Activated T-cell treated with anti-CD3 and anti-CD28 coated beads for 1 hour (primary cell): ENCODE measurements around the gene ERGIC3.
"Not testable (repeated sequence)": the region's sequence is repeated elsewhere in the genome, so short reads cannot be mapped to it uniquely, and the experiment has no call there.

Source experiments
- DNase-seq: peaks from one replicate; pipeline ENCODE4 v3.0.0-alpha.2; 2020; ENCODE audit warnings: low read depth

Gene ERGIC3

DNA sequence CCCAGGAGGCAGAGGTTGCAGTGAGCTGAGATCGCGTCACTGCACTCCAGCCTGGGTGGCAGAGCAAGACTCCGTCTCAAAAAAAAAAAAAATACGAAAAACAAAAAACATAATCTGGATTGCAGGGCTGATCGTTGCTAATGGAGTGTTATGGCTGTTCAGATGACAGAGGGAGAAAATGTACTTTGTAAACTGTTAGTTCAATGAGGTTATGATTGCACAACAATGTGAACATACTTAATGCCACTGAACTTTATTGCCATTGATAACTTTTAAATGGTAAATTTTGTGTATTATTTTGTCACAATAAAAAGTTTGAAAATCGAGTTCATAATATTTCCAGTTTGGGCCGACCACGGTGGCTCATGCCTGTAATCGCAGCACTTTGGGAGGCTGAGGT lies 22.9 kb upstream of the ERGIC3 start:
- no peak for DNase-seq

DNA sequence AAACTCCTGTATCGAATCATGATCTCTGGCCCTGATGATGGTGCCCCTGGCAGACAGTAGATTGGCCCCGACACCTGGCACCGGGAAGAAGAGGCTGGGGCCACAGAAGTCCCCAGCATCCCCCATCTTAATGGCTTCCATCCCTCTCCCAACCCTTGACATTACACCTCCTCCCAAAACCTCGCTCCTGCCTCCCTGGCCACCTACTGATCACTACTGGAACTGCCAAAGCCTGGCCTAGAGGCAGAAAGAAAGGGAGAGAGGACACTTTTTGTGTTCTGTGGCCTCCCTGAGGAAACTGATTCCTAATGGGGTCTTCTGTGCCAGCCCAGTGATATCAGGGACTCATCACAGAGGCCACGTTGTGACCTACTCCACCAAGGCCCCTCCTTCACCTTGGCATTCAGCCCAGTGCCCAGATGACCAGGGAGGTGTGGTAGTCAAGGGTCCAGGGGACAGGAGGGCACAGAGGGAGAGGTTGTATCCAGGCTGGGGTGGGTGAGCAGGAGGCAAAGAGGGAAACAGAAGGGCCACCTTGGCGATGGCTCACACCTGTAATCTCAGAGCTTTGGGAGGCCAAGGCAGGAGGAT lies 18.5 kb upstream of the ERGIC3 start:
- no peak for DNase-seq

- no peak for DNase-seq
These were observed 16.2 kb upstream of the ERGIC3 start for GRCh38 chr20:35525639-35526038.

DNA sequence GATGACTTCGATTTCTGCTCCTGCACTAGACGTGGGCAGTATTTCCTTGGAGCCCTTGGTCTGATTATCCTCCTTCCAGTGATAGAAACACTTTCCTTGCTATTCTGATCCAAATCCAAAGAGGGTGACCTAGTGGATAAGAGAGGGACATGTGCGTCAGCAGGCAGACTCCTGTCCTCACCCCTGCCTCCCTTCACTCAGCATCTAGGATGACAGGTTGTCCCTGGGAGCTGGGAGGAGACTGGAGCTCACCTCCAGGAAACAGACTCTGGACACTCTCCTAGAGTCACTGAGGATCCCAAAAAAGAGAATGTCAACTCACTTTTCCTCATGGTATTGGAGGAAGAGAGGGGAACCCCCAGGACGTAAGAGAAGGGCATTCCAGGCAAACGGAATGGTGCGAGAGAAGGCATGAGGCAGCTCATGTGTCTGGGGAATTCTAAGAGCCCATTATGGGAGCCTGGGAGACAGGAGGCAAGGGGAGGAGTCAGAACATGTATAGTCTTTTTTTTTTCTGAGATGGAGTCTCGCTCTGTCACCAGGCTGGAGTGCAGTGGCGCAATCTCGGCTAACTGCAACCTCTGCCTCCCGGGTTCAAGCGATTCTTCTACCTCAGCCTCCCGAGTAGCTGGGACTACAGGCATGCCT lies 14.6 kb upstream of the ERGIC3 start:
- DNase-seq, result no peak

DNA sequence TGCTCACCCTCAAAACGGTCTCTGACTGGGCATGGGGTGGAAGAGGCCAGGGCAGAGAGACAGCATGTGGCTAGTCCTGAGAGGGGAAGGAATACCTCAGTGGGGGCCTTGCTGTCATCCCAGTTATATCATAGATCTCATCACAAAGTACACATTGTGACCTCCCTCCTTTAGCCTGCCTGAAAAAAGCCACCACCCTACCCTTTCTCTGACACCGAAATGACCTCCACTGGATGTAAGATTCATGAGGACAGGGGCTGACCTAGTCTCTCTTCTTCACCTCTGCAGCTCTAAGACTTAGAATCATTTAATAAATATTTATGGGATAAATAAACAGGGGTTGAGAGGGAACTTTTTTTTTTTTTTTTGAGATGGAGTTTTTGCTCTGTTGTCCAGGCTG lies 12.3 kb upstream of the ERGIC3 start, which contains the start of gene C20orf173:
Gene C20orf173 (minus strand): TSS at position 101 of the 400 bp plus-strand sequence. CDS start 279 bp downstream, outside the sequence.
- no peak for DNase-seq

DNA sequence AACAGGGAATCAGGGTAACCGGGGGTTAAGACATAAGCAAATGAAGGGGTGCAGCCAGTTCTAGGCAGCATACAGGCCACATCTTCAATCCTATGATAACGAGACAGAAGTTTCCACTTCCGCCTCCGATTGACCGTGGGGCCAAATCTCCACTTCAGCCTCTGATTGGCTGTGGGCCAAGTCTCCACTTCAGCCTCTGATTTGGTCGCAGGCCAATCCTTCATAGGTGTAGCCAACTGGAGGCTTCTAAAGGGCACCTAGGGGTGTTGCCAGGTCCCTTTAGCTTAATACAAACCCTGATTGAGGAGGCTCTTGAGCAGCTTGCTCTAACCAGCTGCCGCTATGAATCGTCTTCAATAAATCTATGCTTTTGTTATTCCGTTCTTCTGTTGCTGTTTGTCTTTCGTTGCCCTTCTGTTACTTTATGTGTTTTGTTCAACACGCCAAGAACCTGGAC lies 2.1 kb upstream of the ERGIC3 start:
- no peak for DNase-seq

DNA sequence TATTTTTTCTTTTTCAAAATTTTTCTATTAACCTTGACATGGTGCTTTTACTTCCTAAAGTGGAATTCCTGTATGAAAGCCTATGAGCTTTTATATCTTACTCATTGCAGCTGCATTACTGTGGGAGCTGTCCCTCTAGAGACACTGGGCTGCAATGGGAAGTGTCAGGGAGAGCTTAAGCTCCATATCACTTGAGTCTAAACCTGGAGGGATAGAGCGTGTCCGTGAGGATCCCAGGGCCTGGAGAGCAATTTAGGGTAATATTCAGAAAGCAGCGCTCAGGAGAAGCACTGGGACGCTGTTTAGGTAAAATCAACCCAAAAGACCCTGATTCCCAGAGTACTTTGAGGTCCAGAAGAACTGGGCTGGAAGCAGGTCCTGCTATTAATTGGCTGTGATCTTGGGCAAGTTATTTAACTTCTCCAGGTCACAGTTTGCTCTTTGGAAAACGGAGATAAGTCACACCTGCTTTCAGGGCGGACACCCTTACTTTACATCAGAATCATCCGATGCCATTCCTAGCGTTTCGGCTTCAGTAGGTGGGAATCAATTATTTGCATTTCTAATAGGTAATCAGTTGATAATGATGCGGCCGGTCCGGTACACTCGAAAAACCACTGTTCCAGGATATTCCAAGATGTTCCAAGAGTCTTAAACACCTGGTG lies 628 bp upstream of the ERGIC3 start:
- no peak for DNase-seq

- no peak for DNase-seq
These were observed 1.1 kb downstream of the ERGIC3 start for GRCh38 chr20:35542990-35543389.

GRCh38 chr20:35544436-35544835 lies 2.6 kb downstream of the ERGIC3 start:
- DNase-seq, result no peak

DNA sequence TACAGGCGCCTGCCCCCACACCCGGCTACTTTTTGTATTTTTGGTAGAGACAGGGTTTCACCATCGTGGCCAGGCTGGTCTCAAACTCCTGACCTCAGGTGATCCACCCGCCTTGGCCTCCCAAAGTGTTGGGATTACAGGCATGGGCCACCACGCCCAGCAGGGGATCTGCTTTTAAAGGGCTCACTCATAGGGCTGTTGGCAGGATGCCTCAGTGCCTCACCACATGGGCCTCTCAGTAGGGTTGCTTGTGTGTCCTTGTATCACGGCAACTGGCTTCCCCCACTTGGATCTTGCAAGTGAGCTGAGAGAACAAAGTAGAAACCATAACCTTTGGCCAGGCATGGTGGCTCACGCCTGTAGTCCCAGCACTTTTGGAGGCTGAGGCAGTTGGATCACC lies 3.1 kb downstream of the ERGIC3 start:
- DNase-seq, result not testable (repeated sequence)

- DNase-seq, result no peak
These were observed 4.2 kb downstream of the ERGIC3 start for GRCh38 chr20:35546127-35546526.

DNA sequence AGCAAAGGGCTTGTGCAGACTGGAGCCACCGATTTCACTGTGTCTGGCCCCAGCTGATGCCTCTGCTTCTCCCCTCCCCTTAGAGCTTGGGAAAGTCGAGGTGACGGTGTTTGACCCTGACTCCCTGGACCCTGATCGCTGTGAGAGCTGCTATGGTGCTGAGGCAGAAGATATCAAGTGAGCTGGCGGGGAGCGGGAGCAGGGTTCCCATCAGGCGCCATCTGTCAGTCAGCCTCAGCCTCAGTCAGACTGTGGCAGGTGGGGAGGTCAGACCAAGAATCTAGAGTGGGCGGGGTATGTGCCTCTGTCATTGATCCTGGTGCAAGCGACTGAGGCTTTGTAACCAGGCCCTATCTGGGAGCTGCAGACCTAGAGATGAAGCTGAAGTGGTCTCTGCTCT lies 5.5 kb downstream of the ERGIC3 start:
- no peak for DNase-seq

DNA sequence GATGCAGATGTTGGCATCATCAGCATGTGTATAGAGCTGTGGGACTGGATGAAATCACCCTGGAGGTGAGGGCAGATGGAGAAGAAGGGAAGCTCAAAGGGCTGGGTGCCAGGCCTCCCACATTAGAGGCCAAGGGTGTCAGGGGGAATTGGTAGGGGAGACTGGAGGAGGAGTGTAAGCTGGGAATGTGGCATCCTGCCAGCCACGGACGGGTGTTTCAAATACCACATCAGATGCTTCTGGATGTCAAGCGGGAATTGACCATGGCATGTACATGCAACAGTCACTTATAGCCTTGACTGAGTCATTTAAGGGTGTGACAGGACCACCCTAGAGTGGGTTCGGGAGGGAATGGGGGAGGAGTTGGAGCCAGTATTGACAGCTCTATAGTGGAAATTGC lies 9.6 kb downstream of the ERGIC3 start:
- DNase-seq, result no peak

- no peak for DNase-seq
These were observed 11.0 kb downstream of the ERGIC3 start for GRCh38 chr20:35552914-35553313.

- DNase-seq, result not testable (repeated sequence)
These were observed 13.6 kb downstream of the ERGIC3 start for GRCh38 chr20:35555461-35555860.

GRCh38 chr20:35555951-35556645 lies 14.2 kb downstream of the ERGIC3 start:
- no peak for DNase-seq

- DNase-seq, result no peak
These were observed 15.0 kb downstream of the ERGIC3 start for GRCh38 chr20:35556871-35557270.

- DNase-seq, result no peak
These were observed 16.6 kb downstream of the ERGIC3 start for GRCh38 chr20:35558451-35558850.

DNA sequence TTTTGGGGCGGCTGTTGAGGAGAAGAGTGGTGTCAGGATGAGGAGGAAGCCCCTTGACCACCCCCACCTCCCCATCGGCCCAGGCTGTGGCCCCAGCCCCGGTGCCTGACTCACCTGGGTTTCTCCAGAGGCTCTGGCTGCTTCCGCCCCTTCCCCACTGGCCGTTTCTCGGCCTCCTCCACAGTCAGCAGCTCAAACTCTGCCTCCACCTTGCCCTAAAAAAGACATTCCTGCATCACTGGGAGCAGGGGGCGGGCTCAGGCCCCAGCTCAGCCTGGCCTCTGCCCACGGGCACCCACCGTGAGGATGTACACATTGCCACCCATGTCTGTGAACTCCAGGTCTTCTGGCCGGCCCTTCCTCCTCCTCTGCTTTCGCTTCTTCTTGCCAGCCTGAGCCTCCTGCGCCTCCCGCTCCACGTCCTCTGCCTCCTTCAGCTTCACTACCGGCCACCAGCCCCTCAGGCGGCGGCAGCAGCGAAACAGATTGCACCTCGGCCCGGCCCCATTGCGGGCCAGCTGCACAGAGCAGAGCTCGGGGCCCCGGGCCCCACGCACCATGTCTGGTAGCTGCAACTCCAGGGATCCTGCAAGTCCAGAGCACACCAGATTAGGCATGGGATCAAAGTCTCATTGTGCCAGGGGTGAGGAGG lies 17.3 kb downstream of the ERGIC3 start:
- no peak for DNase-seq

DNA sequence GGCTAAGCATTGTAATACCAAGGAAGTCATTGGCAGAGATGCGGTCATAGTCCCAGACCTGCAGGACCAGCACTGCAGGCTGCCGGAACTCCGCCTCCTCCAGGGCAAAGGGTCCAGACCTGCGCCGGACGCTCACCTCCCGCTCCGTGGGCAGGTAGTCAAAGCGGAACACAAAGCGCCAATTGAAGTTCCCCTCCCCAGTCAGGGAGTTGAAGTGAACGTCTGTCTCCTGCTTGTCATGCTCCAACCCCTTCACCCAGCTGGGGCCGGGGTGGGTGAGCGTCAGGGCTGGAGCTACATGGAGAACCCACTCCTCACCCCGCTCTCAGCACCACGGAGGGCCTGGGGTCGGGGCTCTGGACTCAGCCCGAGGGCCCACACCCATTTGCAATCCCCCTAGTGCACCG lies 18.2 kb downstream of the ERGIC3 start:
- no peak for DNase-seq

GRCh38 chr20:35560541-35560940 lies 18.7 kb downstream of the ERGIC3 start:
- DNase-seq, result no peak

DNA sequence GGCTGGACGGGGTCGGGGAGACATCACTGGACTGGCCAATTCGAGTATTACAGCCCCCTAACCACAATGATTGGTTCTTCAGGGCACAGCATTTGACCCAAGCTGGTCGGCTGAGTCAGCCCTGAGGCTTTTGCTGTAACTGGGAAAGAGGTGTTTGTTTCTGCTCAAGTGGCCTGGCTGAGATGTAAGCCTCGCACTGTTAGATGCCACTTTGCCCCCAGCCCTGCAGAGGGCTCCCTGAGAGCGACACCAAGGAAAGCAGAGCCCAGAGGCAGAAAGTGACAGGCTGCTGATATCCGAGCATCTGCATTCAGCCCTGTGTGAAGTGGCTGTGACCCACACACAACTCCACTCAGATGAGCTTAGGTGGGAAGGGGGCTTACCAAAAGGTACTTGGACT lies 19.4 kb downstream of the ERGIC3 start:
- DNase-seq, result no peak
